Measurements from ENCODE around the gene RBMS3. TPM values are rescaled to one million over a fixed set of nuclear protein-coding genes. Genes with fewer than 3 reads are reported as not detected.

RBMS3 gene
- total RNA-seq, 1 experiment from 2014 or later: 74.2 TPM

- no peaks in the 10 kb centered on the region for H3K36me3 Mint-ChIP-seq (ENCODE audit: insufficient read depth, unreplicated experiment)
- no TSS peak for BruUV-seq (replicated peaks)
- TF ChIP-seq, protein P1, sequence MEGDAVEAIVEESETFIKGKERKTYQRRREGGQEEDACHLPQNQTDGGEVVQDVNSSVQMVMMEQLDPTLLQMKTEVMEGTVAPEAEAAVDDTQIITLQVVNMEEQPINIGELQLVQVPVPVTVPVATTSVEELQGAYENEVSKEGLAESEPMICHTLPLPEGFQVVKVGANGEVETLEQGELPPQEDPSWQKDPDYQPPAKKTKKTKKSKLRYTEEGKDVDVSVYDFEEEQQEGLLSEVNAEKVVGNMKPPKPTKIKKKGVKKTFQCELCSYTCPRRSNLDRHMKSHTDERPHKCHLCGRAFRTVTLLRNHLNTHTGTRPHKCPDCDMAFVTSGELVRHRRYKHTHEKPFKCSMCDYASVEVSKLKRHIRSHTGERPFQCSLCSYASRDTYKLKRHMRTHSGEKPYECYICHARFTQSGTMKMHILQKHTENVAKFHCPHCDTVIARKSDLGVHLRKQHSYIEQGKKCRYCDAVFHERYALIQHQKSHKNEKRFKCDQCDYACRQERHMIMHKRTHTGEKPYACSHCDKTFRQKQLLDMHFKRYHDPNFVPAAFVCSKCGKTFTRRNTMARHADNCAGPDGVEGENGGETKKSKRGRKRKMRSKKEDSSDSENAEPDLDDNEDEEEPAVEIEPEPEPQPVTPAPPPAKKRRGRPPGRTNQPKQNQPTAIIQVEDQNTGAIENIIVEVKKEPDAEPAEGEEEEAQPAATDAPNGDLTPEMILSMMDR (IDR thresholded peaks at IDR 0.05; ENCODE audit: unreplicated experiment): no peak
- intact Hi-C loops (cut with micrococcal nuclease): no loop called here
- ChIA-PET POLR2A (interaction anchor here (1.1 to 1.6 kb wide), 2 partner anchors 11 to 12 kb away, joined by 3 to 8 read pairs; no protein-coding TSS in a partner anchor), CTCF (interaction anchor here (0.6 to 1.0 kb wide), 2 partner anchors 9 to 40 kb away, joined by 3 to 7 read pairs; partner anchors contain the start of gene RBMS3)
- DNase-seq (ENCODE audit: unreplicated experiment): peak; percentile 41
- no peaks in the 10 kb centered on the region for H3K9me3 Mint-ChIP-seq (ENCODE audit: unreplicated experiment)
- peak overlapping the region; percentile 10 for H3K27ac Mint-ChIP-seq (ENCODE audit: low read depth, unreplicated experiment)
- no peak overlapping the region for H3K4me3 Mint-ChIP-seq (ENCODE audit: unreplicated experiment)
- no peaks in the 10 kb centered on the region for H3K27me3 Mint-ChIP-seq (ENCODE audit: insufficient read depth, unreplicated experiment)
- peaks cover 10% of the 10 kb centered on the region for H3K4me1 Mint-ChIP-seq (ENCODE audit: insufficient read depth, unreplicated experiment)
Measured at GRCh38 chr3:29240248-29240647, 40.6 kb upstream of the RBMS3 start.

DNA sequence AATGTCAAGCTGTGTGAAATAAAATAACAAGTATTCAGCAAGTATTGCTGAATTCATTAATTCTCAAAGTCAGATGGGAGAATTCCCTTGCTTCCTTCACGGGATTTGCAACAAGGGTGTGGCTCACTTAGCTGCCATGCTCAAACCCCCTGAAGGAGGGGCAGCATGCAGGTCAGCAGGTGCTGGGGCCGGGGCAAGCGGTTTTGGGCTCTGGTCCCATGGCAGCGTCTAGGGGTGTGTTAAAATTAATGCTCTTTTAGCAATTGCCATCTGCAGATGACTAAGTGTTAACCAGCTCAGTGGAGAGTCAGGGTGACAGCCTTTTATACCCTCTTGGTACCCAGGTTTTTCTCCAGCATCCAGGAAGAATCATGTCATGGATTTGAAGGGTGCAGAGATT is 40.0 kb upstream of the RBMS3 start:
- no peaks in the 10 kb centered on the region for H3K36me3 Mint-ChIP-seq (ENCODE audit: insufficient read depth, unreplicated experiment)
- CTCF ChIA-PET: interaction anchor here (1.0 kb wide), 1 partner anchor 9 kb away, joined by 3 read pairs; no protein-coding TSS in a partner anchor
- H3K4me3 Mint-ChIP-seq (ENCODE audit: unreplicated experiment): no peak overlapping the region
- H3K27ac Mint-ChIP-seq (ENCODE audit: low read depth, unreplicated experiment): no peak overlapping the region
- H3K9me3 Mint-ChIP-seq (ENCODE audit: unreplicated experiment): no peaks in the 10 kb centered on the region
- no peaks in the 10 kb centered on the region for H3K27me3 Mint-ChIP-seq (ENCODE audit: insufficient read depth, unreplicated experiment)
- no peak for DNase-seq (ENCODE audit: unreplicated experiment)
- POLR2A ChIA-PET: interaction anchor here (1.1 to 1.6 kb wide), 2 partner anchors 11 to 12 kb away, joined by 3 to 8 read pairs; no protein-coding TSS in a partner anchor
- H3K4me1 Mint-ChIP-seq (ENCODE audit: insufficient read depth, unreplicated experiment): peaks cover 16% of the 10 kb centered on the region
- no TSS peak for BruUV-seq (replicated peaks)
- TF ChIP-seq, protein P1 (IDR thresholded peaks at IDR 0.05; ENCODE audit: unreplicated experiment): no peak
- intact Hi-C loops (cut with micrococcal nuclease): no loop called here

- CTCF ChIA-PET: no interaction called here
- H3K27ac Mint-ChIP-seq (ENCODE audit: low read depth, unreplicated experiment): no peak overlapping the region
- BruUV-seq (replicated peaks): no TSS peak
- H3K36me3 Mint-ChIP-seq (ENCODE audit: insufficient read depth, unreplicated experiment): no peaks in the 10 kb centered on the region
- no peak overlapping the region for H3K4me3 Mint-ChIP-seq (ENCODE audit: unreplicated experiment)
- H3K27me3 Mint-ChIP-seq (ENCODE audit: insufficient read depth, unreplicated experiment): no peaks in the 10 kb centered on the region
- H3K4me1 Mint-ChIP-seq (ENCODE audit: insufficient read depth, unreplicated experiment): peaks cover 18% of the 10 kb centered on the region
- TF ChIP-seq, protein P1 (IDR thresholded peaks at IDR 0.05; ENCODE audit: unreplicated experiment): no peak
- POLR2A ChIA-PET: no interaction called here
- intact Hi-C loops (cut with micrococcal nuclease): no loop called here
- no peak for DNase-seq (ENCODE audit: unreplicated experiment)
- no peaks in the 10 kb centered on the region for H3K9me3 Mint-ChIP-seq (ENCODE audit: unreplicated experiment)
Measured at GRCh38 chr3:29241855-29242254, 39.0 kb upstream of the RBMS3 start.

DNA sequence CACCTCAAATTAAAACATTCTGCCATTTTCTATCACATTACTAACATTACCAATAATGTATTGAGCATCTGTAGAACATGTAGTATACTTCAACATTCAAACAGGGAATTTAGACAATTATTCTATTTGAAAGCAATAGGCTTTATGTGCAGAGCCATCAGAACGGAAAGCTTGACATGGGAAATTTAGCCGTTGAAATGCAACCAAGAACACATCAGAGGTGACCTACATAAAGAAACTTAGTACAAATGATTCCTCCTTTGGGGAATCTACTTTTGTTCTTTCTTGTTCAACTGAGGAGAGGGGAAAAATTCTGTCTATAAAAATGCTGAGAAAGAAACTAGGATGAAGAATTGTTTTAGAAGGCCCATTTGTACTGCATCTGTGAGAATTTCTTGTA is 38.6 kb upstream of the RBMS3 start:
- Mint-ChIP-seq H3K27me3 (ENCODE audit: insufficient read depth, unreplicated experiment) (no peaks in the 10 kb centered on the region), H3K4me3 (ENCODE audit: unreplicated experiment) (no peak overlapping the region), H3K36me3 (ENCODE audit: insufficient read depth, unreplicated experiment) (no peaks in the 10 kb centered on the region), H3K4me1 (ENCODE audit: insufficient read depth, unreplicated experiment) (peaks cover 22% of the 10 kb centered on the region), H3K27ac (ENCODE audit: low read depth, unreplicated experiment) (no peak overlapping the region), H3K9me3 (ENCODE audit: unreplicated experiment) (no peaks in the 10 kb centered on the region)
- TF ChIP-seq, protein P1 (IDR thresholded peaks at IDR 0.05; ENCODE audit: unreplicated experiment): no peak
- DNase-seq (ENCODE audit: unreplicated experiment): no peak
- BruUV-seq (replicated peaks): no TSS peak
- POLR2A ChIA-PET: interaction anchor here (0.6 to 1.3 kb wide), 2 partner anchors 11 to 12 kb away, joined by 3 to 4 read pairs; no protein-coding TSS in a partner anchor
- intact Hi-C loops (cut with micrococcal nuclease): no loop called here
- CTCF ChIA-PET: interaction anchor here (0.6 kb wide), 1 partner anchor 88 kb away, joined by 3 read pairs; no protein-coding TSS in a partner anchor

Data from MCF 10A (cell line).